NB4 (cell line): ENCODE data around the gene AVL9.

Experiments
- CTCF ChIP-seq: IDR thresholded peaks from one replicate; pipeline ENCODE4 v1.5.1; 2012; ENCODE audit warnings: low read depth, low read length
- POLR2A ChIP-seq: IDR thresholded peaks from 2 replicates; pipeline ENCODE4 v1.6.1; 2011; ENCODE audit warnings: mild to moderate bottlenecking; ENCODE audit not compliant: insufficient read length; ENCODE audit errors: extremely low read depth
- TF ChIP-seq, protein P1 (sequence below): IDR thresholded peaks from 2 replicates; pipeline ENCODE4 v1.6.1; 2011; ENCODE audit warnings: low read depth, low read length

GRCh38 chr7:32618987-32619386 lies 123.7 kb downstream of the AVL9 start:
- no peak for TF ChIP-seq POLR2A
- no peak for TF ChIP-seq CTCF
- TF ChIP-seq, protein P1, sequence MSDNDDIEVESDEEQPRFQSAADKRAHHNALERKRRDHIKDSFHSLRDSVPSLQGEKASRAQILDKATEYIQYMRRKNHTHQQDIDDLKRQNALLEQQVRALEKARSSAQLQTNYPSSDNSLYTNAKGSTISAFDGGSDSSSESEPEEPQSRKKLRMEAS: no peak
